GM06990 (cell line): ENCODE results near the gene DPCD.

Experiments
- DNase-seq: peaks from one replicate; pipeline ENCODE4 v3.0.0-alpha.2; 2011; ENCODE audit not compliant: insufficient read length; ENCODE audit errors: extremely low read depth
- H3K27me3 ChIP-seq: replicated peaks from 2 replicates; pipeline ENCODE4 v1.6.0; 2011; ENCODE audit warnings: low read length; ENCODE audit not compliant: control insufficient read depth, insufficient read depth
- H3K36me3 ChIP-seq: 2 replicates; pipeline ENCODE4 v1.5.1; 2011; ENCODE audit warnings: low read length; ENCODE audit not compliant: control insufficient read depth, insufficient read depth
- H3K4me3 ChIP-seq: replicated peaks from 2 replicates; pipeline ENCODE4 v1.5.1; 2011; ENCODE audit warnings: low read depth, mild to moderate bottlenecking, control low read depth, low read length
- TF ChIP-seq, protein P1 (sequence below): IDR thresholded peaks from 2 replicates; pipeline ENCODE4 v1.5.1; 2011; ENCODE audit warnings: low read length, control low read depth, mild to moderate bottlenecking, inconsistent platforms; ENCODE audit not compliant: insufficient read depth, poor library complexity, severe bottlenecking

The DPCD gene

GRCh38 chr10:101639141-101639900 lies 51.2 kb downstream of the DPCD start:
- Histone ChIP-seq H3K36me3 (no peaks in the 10 kb centered on the region; the same call in none of the 2 replicates), H3K27me3 (no peaks in the 10 kb centered on the region), H3K4me3 (no peak overlapping the region)
- no peak for DNase-seq
- TF ChIP-seq, protein P1, sequence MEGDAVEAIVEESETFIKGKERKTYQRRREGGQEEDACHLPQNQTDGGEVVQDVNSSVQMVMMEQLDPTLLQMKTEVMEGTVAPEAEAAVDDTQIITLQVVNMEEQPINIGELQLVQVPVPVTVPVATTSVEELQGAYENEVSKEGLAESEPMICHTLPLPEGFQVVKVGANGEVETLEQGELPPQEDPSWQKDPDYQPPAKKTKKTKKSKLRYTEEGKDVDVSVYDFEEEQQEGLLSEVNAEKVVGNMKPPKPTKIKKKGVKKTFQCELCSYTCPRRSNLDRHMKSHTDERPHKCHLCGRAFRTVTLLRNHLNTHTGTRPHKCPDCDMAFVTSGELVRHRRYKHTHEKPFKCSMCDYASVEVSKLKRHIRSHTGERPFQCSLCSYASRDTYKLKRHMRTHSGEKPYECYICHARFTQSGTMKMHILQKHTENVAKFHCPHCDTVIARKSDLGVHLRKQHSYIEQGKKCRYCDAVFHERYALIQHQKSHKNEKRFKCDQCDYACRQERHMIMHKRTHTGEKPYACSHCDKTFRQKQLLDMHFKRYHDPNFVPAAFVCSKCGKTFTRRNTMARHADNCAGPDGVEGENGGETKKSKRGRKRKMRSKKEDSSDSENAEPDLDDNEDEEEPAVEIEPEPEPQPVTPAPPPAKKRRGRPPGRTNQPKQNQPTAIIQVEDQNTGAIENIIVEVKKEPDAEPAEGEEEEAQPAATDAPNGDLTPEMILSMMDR = no peak

DNA sequence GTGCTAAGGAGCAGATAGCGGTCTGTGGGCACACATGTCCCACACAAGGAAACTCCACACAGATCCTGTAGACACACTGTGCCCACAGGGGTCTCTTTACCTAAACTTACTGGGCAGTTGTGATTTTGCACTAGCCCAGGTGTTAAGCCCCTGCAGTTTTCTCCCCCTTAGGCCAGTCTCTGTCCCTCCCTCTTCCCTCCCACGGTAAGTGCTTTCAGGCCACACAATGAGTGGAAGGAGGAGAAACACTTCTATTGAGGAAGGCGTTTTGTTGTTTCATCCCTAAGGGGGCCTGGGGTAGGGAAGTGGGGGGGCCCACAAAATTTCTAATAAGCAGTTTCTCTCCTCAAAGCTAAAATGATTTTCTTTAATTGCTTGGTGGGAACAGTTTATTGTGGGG lies 55.4 kb downstream of the DPCD start:
- H3K36me3 ChIP-seq = peaks cover 3% of the 10 kb centered on the region

DNA sequence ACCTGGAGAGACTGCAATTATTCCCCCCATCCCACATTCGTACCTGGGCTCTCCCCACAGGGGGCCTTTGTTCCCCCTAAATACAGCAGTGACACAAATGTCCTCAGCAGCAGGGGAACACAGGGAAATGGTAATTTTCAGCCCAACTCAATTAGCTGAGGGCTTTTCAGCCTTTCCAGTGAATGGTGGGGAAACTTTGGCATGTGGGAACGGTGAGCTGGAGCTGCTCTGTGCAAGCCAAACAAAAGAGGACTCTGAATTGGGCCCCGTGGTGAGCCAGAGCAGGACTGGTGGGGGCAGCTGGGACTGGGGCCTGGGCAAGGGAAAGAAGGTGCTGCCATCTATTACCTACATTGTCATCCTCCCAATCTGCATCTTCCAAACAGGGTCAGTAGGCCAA lies 55.9 kb downstream of the DPCD start:
- DNase-seq = no peak
- H3K36me3 ChIP-seq = peaks cover 3% of the 10 kb centered on the region
- no peak overlapping the region for H3K4me3 ChIP-seq
- H3K27me3 ChIP-seq = no peaks in the 10 kb centered on the region
- TF ChIP-seq, protein P1 = no peak

More for the DNA sequence above, 55.4 kb downstream of the DPCD start:
- Histone ChIP-seq H3K4me3 (no peak overlapping the region), H3K27me3 (no peaks in the 10 kb centered on the region)
- DNase-seq = no peak
- TF ChIP-seq, protein P1 = no peak

GRCh38 chr10:101645659-101646058 lies 57.5 kb downstream of the DPCD start:
- Histone ChIP-seq H3K4me3 (no peak overlapping the region), H3K36me3 (peaks cover 8% of the 10 kb centered on the region), H3K27me3 (no peaks in the 10 kb centered on the region)
- TF ChIP-seq, protein P1 = no peak
- no peak for DNase-seq

GRCh38 chr10:101646364-101646763 lies 58.2 kb downstream of the DPCD start:
- Histone ChIP-seq H3K27me3 (no peaks in the 10 kb centered on the region), H3K4me3 (no peak overlapping the region), H3K36me3 (peaks cover 10% of the 10 kb centered on the region)
- TF ChIP-seq, protein P1 = no peak
- DNase-seq = no peak
